Sigmoid colon (tissue), 7 donors: ENCODE data around the gene ATXN2L. TPM values are rescaled to one million over a fixed set of nuclear protein-coding genes. Genes with fewer than 3 reads are reported as not detected.

ENCODE experiments used
- DNase-seq: peaks from one replicate; pipeline ENCODE4 v3.0.0-alpha.2; 2019
- H3K27ac ChIP-seq, 4 donors: fragments of 200-600 bp; sonication (generic); one replicate each; pipeline ENCODE4 v1.5.1; 2016 to 2019; ENCODE audit warnings: mild to moderate bottlenecking in 1 of 4
- H3K27me3 ChIP-seq, 3 donors: fragments of 200-600 bp; sonication (generic); one replicate each; pipeline ENCODE4 v1.5.1; 2019; ENCODE audit warnings: mild to moderate bottlenecking in 1 of 3
- H3K36me3 ChIP-seq, 4 donors: fragments of 200-600 bp; sonication (generic); one replicate each; pipeline ENCODE4 v1.5.1; 2016 to 2019
- H3K4me1 ChIP-seq, 4 donors: fragments of 200-600 bp; sonication (generic); one replicate each; pipeline ENCODE4 v1.5.1; 2017 to 2019
- H3K4me3 ChIP-seq, 4 donors: fragments of 200-600 bp; sonication (generic); one replicate each; pipeline ENCODE4 v1.5.1; 2017 to 2019; ENCODE audit warnings: mild to moderate bottlenecking in 2 of 4, moderate library complexity in 1 of 4
- H3K9me3 ChIP-seq, 4 donors: fragments of 200-600 bp in 3 of 4; sonication (generic) in 3 of 4; one replicate each; pipeline versions ENCODE4 v1.5.1 to v1.6.1; 2013 to 2019
- EP300 ChIP-seq, 4 donors: sonication (generic); formaldehyde crosslinking; IDR thresholded peaks; one replicate each; pipeline ENCODE4 v1.6.1; 2017; ENCODE audit warnings: antibody characterized with exemption in 4 of 4
- POLR2A ChIP-seq, 2 donors: fragments of 450-650 bp; IDR thresholded peaks; one replicate each; pipeline ENCODE4 v1.6.1; 2016; ENCODE audit warnings: antibody characterized with exemption in 2 of 2, mild to moderate bottlenecking in 2 of 2, moderate library complexity in 2 of 2
- POLR2AphosphoS5 ChIP-seq, 4 donors: sonication (generic); formaldehyde crosslinking; IDR thresholded peaks; one replicate each; pipeline ENCODE4 v1.6.1; 2017; ENCODE audit warnings: antibody characterized with exemption in 4 of 4
- WGBS, 2 donors: extraction: QIAGEN DNeasy Blood & Tissue Kit; methylation state at CpG; one replicate each; pipeline ENCODE4 v1.1.7; 2013; 5-methylcytosine and 5-hydroxymethylcytosine counted together
- intact Hi-C: fragments of 100-400 bp; cut with DNase I; formaldehyde crosslinking; loops from one replicate; pipeline ENCODE4 v1.15.1; 2023
- polyA plus RNA-seq, 3 donors: library from polyadenylated mRNA; stranded (reverse); fragments of 200-250 nt; gene quantifications; one replicate each; pipeline ENCODE4 v1.2.3, GENCODE V29; 2013
- total RNA-seq, 4 donors: library from RNA; depleted of rRNA; stranded (reverse); fragments of >200 nt; gene quantifications; one replicate each; pipeline ENCODE4 v1.1.0, GENCODE V29; 2016
- TF ChIP-seq, protein P1 (sequence below), 4 experiments: fragments of 450-650 bp in 3 of 4; fragments of 200-600 bp in 1 of 4; IDR thresholded peaks; one replicate each; pipeline ENCODE4 v1.5.1; 2016 to 2019; ENCODE audit warnings: antibody characterized with exemption in 4 of 4, mild to moderate bottlenecking in 3 of 4, moderate library complexity in 2 of 4
- donor health status: healthy with polysubstance abuse.
- donor health status: Bipolar disorder and iron deficiency.
- donor health status: healthy.

Gene ATXN2L
- total and polyA plus RNA-seq, 7 donors: 25.9 to 89.9 (median 51.7) TPM

DNA sequence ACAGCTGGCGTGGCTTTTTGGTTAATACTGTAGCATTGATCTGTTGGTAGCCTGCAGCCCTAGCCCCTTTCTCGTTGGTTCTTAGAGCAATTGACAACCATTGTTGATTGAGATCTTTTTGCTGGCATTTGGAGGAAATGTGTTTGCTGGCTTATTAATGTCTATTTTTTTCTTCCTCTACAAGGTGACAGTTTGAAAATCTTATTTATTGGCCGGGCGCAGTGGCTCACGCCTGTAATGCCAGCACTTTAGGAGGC is 1.8 kb downstream of the ATXN2L start:
- intact Hi-C loops: loop anchor here (2.0 kb wide), 1 partner anchor 20 kb away; no protein-coding TSS in a partner anchor
- H3K4me3 ChIP-seq: peak overlapping the region; percentile 92 to 100 (median 98)
- no peaks in the 10 kb centered on the region for H3K27me3 ChIP-seq
- peak overlapping the region; percentile 97 to 100 (median 100) for H3K27ac ChIP-seq
- TF ChIP-seq EP300 (IDR thresholded peaks at IDR 0.05): no peak
- TF ChIP-seq POLR2A (IDR thresholded peaks at IDR 0.05): no peak
- TF ChIP-seq POLR2AphosphoS5 (IDR thresholded peaks at IDR 0.05): no peak
- TF ChIP-seq, protein P1, sequence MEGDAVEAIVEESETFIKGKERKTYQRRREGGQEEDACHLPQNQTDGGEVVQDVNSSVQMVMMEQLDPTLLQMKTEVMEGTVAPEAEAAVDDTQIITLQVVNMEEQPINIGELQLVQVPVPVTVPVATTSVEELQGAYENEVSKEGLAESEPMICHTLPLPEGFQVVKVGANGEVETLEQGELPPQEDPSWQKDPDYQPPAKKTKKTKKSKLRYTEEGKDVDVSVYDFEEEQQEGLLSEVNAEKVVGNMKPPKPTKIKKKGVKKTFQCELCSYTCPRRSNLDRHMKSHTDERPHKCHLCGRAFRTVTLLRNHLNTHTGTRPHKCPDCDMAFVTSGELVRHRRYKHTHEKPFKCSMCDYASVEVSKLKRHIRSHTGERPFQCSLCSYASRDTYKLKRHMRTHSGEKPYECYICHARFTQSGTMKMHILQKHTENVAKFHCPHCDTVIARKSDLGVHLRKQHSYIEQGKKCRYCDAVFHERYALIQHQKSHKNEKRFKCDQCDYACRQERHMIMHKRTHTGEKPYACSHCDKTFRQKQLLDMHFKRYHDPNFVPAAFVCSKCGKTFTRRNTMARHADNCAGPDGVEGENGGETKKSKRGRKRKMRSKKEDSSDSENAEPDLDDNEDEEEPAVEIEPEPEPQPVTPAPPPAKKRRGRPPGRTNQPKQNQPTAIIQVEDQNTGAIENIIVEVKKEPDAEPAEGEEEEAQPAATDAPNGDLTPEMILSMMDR (IDR thresholded peaks at IDR 0.05): no peak
- peaks cover 0 to 25% (median 24%) of the 10 kb centered on the region in 4 donors for H3K4me1 ChIP-seq
- no peaks in the 10 kb centered on the region for H3K9me3 ChIP-seq
- H3K36me3 ChIP-seq: peaks cover 5 to 44% (median 38%) of the 10 kb centered on the region in 4 donors
- no peak for DNase-seq
- 26 to 40% methylated on average over 5 of the region's 5 CpGs for WGBS, 2 donors

DNA sequence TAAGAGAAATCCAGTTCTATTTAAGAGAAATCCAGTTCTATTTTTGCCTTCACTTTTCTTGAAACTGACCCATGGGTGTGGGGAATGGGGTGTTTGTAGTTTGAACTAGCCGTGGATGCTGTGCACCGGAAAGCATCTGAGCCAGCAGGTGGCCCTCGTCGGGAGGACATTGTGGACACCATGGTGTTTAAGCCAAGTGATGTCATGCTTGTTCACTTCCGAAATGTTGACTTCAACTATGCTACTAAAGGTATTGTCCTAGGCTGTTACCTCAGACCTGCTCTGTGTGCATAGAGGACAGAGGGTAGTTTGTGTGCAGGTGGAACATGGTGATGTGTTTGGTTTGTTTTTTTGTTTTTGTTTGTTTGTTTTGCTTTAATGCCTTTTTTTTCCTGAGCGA is 3.3 kb downstream of the ATXN2L start:
- Histone ChIP-seq H3K4me3 (no peak overlapping the region), H3K27me3 (no peaks in the 10 kb centered on the region), H3K4me1 (peaks cover 0 to 25% (median 24%) of the 10 kb centered on the region in 4 donors), H3K9me3 (no peaks in the 10 kb centered on the region), H3K36me3 (peaks cover 15 to 59% (median 53%) of the 10 kb centered on the region in 4 donors), H3K27ac (no peak overlapping the region)
- WGBS, 2 donors: 67 to 74% methylated on average over 6 of the region's 6 CpGs
- TF ChIP-seq POLR2AphosphoS5 (IDR thresholded peaks at IDR 0.05) (no peak), POLR2A (IDR thresholded peaks at IDR 0.05) (no peak)
- TF ChIP-seq, protein P1 (IDR thresholded peaks at IDR 0.05): no peak
- no peak for DNase-seq
- intact Hi-C loops: no loop called here

DNA sequence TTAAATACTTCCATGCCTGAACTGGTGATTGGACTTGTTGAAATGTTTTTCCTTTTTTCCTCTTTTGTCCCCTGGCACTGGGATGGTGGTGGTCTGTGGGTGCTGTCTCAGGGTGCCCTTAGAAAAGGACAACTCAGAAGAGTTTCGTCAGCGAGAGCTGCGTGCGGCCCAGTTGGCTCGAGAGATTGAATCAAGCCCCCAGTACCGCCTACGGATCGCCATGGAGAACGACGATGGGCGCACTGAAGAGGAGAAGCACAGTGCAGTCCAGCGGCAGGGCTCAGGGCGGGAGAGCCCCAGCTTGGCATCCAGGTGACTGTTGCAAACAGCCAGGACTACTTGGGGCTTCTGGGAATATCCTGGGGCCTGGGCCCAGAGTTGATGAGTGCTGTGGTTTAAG is 6.9 kb downstream of the ATXN2L start:
- TF ChIP-seq EP300 (IDR thresholded peaks at IDR 0.05) (no peak), POLR2A (IDR thresholded peaks at IDR 0.05) (no peak), POLR2AphosphoS5 (IDR thresholded peaks at IDR 0.05) (no peak)
- TF ChIP-seq, protein P1 (IDR thresholded peaks at IDR 0.05): no peak
- 96 to 97% methylated on average over 13 of the region's 13 CpGs for WGBS, 2 donors
- no peaks in the 10 kb centered on the region for H3K27me3 ChIP-seq
- H3K4me1 ChIP-seq: peaks cover 0 to 16% (median 14%) of the 10 kb centered on the region in 4 donors
- no peaks in the 10 kb centered on the region for H3K9me3 ChIP-seq
- DNase-seq: no peak
- H3K27ac ChIP-seq: no peak overlapping the region
- H3K4me3 ChIP-seq: no peak overlapping the region
- intact Hi-C loops: no loop called here
- peaks cover 44 to 95% (median 88%) of the 10 kb centered on the region in 4 donors for H3K36me3 ChIP-seq

DNA sequence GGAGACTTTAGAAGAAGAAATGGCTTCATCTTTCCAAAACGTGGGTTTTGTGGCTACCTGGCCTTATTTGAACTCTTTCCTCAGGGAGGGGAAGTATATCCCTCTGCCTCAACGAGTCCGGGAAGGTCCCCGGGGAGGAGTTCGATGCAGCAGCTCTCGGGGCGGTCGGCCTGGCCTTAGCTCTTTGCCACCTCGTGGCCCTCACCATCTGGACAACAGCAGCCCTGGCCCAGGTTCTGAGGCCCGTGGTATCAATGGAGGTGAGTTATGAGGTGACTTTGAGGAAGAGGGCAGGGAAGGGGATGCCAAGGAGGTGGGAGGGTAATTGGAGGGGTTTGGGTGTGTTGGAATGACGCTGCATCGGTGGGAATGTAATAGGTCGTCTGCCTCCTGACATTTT is 7.7 kb downstream of the ATXN2L start:
- no peak overlapping the region for H3K4me3 ChIP-seq
- no peak for DNase-seq
- intact Hi-C loops: no loop called here
- no peaks in the 10 kb centered on the region for H3K9me3 ChIP-seq
- TF ChIP-seq POLR2A (IDR thresholded peaks at IDR 0.05) (no peak), EP300 (IDR thresholded peaks at IDR 0.05) (no peak), POLR2AphosphoS5 (IDR thresholded peaks at IDR 0.05) (no peak)
- TF ChIP-seq, protein P1 (IDR thresholded peaks at IDR 0.05): no peak
- peaks cover 52 to 100% (median 96%) of the 10 kb centered on the region in 4 donors for H3K36me3 ChIP-seq
- 88 to 92% methylated on average over 13 of the region's 13 CpGs for WGBS, 2 donors
- no peaks in the 10 kb centered on the region for H3K27me3 ChIP-seq
- H3K4me1 ChIP-seq: peaks cover 0 to 9% (median 7%) of the 10 kb centered on the region in 4 donors
- H3K27ac ChIP-seq: no peak overlapping the region

DNA sequence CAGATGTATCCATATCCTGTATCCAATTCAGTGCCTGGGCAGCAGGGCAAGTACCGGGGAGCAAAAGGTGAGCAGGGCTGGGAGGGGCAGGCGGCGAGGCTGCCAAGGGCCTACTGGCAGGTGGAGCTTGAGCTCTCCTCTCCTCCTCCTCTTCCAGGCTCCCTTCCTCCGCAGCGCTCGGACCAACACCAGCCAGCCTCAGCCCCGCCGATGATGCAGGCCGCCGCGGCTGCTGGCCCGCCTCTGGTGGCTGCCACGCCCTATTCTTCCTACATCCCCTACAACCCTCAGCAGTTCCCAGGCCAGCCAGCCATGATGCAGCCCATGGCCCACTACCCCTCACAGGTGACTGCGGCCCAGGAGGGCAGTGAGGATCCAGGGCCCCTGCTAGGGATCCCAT is 11.6 kb downstream of the ATXN2L start:
- intact Hi-C loops: no loop called here
- TF ChIP-seq EP300 (IDR thresholded peaks at IDR 0.05) (no peak), POLR2A (IDR thresholded peaks at IDR 0.05) (no peak)
- TF ChIP-seq, protein P1 (IDR thresholded peaks at IDR 0.05): no peak
- no peak for DNase-seq
- H3K4me1 ChIP-seq: no peaks in the 10 kb centered on the region
- H3K27ac ChIP-seq: no peak overlapping the region
- no peaks in the 10 kb centered on the region for H3K27me3 ChIP-seq
- peaks cover 58 to 90% (median 81%) of the 10 kb centered on the region in 4 donors for H3K36me3 ChIP-seq
- 90 to 94% methylated on average over 14 of the region's 14 CpGs for WGBS, 2 donors
- no peaks in the 10 kb centered on the region for H3K9me3 ChIP-seq
- no peak overlapping the region for H3K4me3 ChIP-seq
